HEK293 (cell line): ENCODE measurements around the gene SRSF12.

ENCODE experiments used
- ATF2 ChIP-seq: fragments of 450-650 bp; formaldehyde crosslinking; IDR thresholded peaks from 2 replicates; pipeline ENCODE4 v1.5.1; 2016; ENCODE audit warnings: missing biosample characterization, missing genetic modification characterization, low read depth
- BCL11A ChIP-seq: fragments of 450-650 bp; formaldehyde crosslinking; IDR thresholded peaks from 2 replicates; pipeline ENCODE4 v1.5.1; 2016; ENCODE audit warnings: low read depth, missing biosample characterization, missing genetic modification characterization
- GLIS2 ChIP-seq: fragments of 450-650 bp; formaldehyde crosslinking; IDR thresholded peaks from 2 replicates; pipeline ENCODE4 v1.5.1; 2016; ENCODE audit warnings: missing biosample characterization, missing genetic modification characterization
- PBX3 ChIP-seq: sonication (generic); formaldehyde crosslinking; IDR thresholded peaks from 2 replicates; pipeline ENCODE4 v1.8.1; 2022; ENCODE audit warnings: mild to moderate bottlenecking, moderate library complexity, missing genetic modification reagents
- SCRT1 ChIP-seq: fragments of 450-650 bp; formaldehyde crosslinking; IDR thresholded peaks from 2 replicates; pipeline ENCODE4 v1.5.1; 2016; ENCODE audit warnings: missing biosample characterization, missing genetic modification characterization, borderline replicate concordance
- ZBTB1 ChIP-seq: fragments of 450-650 bp; formaldehyde crosslinking; IDR thresholded peaks from 2 replicates; pipeline ENCODE4 v1.5.1; 2016; ENCODE audit warnings: missing biosample characterization, missing genetic modification characterization
- ZBTB44 ChIP-seq: fragments of 450-650 bp; IDR thresholded peaks from 2 replicates; pipeline ENCODE4 v1.5.1; 2018; ENCODE audit warnings: missing biosample characterization, mild to moderate bottlenecking, missing genetic modification characterization
- ZBTB6 ChIP-seq: fragments of 450-650 bp; formaldehyde crosslinking; IDR thresholded peaks from 2 replicates; pipeline ENCODE4 v1.5.1; 2017; ENCODE audit warnings: missing biosample characterization, missing genetic modification characterization
- ZFP3 ChIP-seq: fragments of 450-650 bp; formaldehyde crosslinking; IDR thresholded peaks from 2 replicates; pipeline ENCODE4 v1.5.1; 2016; ENCODE audit warnings: low read depth, missing biosample characterization, missing genetic modification characterization
- ZNF155 ChIP-seq: fragments of 450-650 bp; formaldehyde crosslinking; IDR thresholded peaks from 2 replicates; pipeline ENCODE4 v1.5.1; 2016; ENCODE audit warnings: missing biosample characterization, missing genetic modification characterization
- ZNF266 ChIP-seq: fragments of 450-650 bp; formaldehyde crosslinking; IDR thresholded peaks from 2 replicates; pipeline ENCODE4 v1.5.1; 2016; ENCODE audit warnings: missing biosample characterization, missing genetic modification characterization, low read depth
- ZNF311 ChIP-seq: fragments of 450-650 bp; formaldehyde crosslinking; IDR thresholded peaks from 2 replicates; pipeline ENCODE4 v1.5.1; 2017; ENCODE audit warnings: missing biosample characterization, missing genetic modification characterization, borderline replicate concordance
- ZNF335 ChIP-seq: fragments of 450-650 bp; formaldehyde crosslinking; conservative IDR thresholded peaks from 2 replicates; pipeline ENCODE4 v1.5.1; 2016; ENCODE audit warnings: missing biosample characterization, missing genetic modification characterization
- ZNF398 ChIP-seq: fragments of 450-650 bp; formaldehyde crosslinking; IDR thresholded peaks from 2 replicates; pipeline ENCODE4 v1.5.1; 2017; ENCODE audit warnings: missing biosample characterization, missing genetic modification characterization
- ZNF518A ChIP-seq: fragments of 450-650 bp; formaldehyde crosslinking; conservative IDR thresholded peaks from 2 replicates; pipeline ENCODE4 v1.5.1; 2016; ENCODE audit warnings: low read depth, missing biosample characterization, missing genetic modification characterization
- ZNF521 ChIP-seq: fragments of 450-650 bp; formaldehyde crosslinking; IDR thresholded peaks from 2 replicates; pipeline ENCODE4 v1.5.1; 2017; ENCODE audit warnings: missing biosample characterization, mild to moderate bottlenecking, missing genetic modification characterization
- ZNF548 ChIP-seq: fragments of 450-650 bp; formaldehyde crosslinking; IDR thresholded peaks from 2 replicates; pipeline ENCODE4 v1.5.1; 2016; ENCODE audit warnings: missing biosample characterization, missing genetic modification characterization
- ZNF561 ChIP-seq: fragments of 450-650 bp; IDR thresholded peaks from 2 replicates; pipeline ENCODE4 v1.5.1; 2018; ENCODE audit warnings: missing biosample characterization, missing genetic modification characterization, borderline replicate concordance
- ZNF600 ChIP-seq: fragments of 450-650 bp; formaldehyde crosslinking; IDR thresholded peaks from 2 replicates; pipeline ENCODE4 v1.5.1; 2016; ENCODE audit warnings: missing biosample characterization, missing genetic modification characterization
- ZNF664 ChIP-seq: fragments of 450-650 bp; formaldehyde crosslinking; IDR thresholded peaks from 2 replicates; pipeline ENCODE4 v1.5.1; 2016; ENCODE audit warnings: missing biosample characterization, missing genetic modification characterization
- ZNF76 ChIP-seq: fragments of 450-650 bp; formaldehyde crosslinking; IDR thresholded peaks from 2 replicates; pipeline ENCODE4; 2016; ENCODE audit warnings: low read depth, missing biosample characterization, missing genetic modification characterization, borderline replicate concordance
- ZNF768 ChIP-seq: fragments of 450-650 bp; formaldehyde crosslinking; IDR thresholded peaks from 2 replicates; pipeline ENCODE4 v1.5.1; 2018; ENCODE audit warnings: missing biosample characterization, mild to moderate bottlenecking, missing genetic modification characterization

Gene SRSF12

GRCh38 chr6:89081423-89082322 lies 36.2 kb downstream of the SRSF12 start (continued):
- TF ChIP-seq ZNF398 (tag by site-specific recombination) (peak; percentile 90), SCRT1 (tag by site-specific recombination) (no peak), ZNF155 (tag by site-specific recombination) (no peak), ATF2 (tag by site-specific recombination) (peak; percentile 93), ZNF266 (tag by site-specific recombination) (no peak), PBX3 (CRISPR knock-in tag) (peak; percentile 85), ZNF548 (tag by site-specific recombination) (no peak), ZNF768 (no peak), ZNF335 (peak; percentile 50; the same call in 1 of the 2 replicates), ZNF521 (no peak), ZBTB6 (tag by site-specific recombination) (peak; percentile 89), ZNF664 (tag by site-specific recombination) (no peak), ZNF76 (tag by site-specific recombination) (peak; percentile 72; the same call in 1 of the 2 replicates), ZBTB1 (no peak), ZNF600 (tag by site-specific recombination) (peak; percentile 61), ZNF518A (tag by site-specific recombination) (no peak), GLIS2 (tag by site-specific recombination) (peak; percentile 99), BCL11A (tag by site-specific recombination) (peak; percentile 82), ZNF311 (no peak), ZBTB44 (tag by site-specific recombination) (peak; percentile 46), ZNF561 (tag by site-specific recombination) (peak; percentile 83), ZFP3 (tag by site-specific recombination) (no peak)
